Activated naive CD4-positive, alpha-beta T cell treated with anti-CD3 and anti-CD28 coated beads, Interleukin-2, amount 10 ng/mL, durations not matched to agents 7 days and 5 days (primary cell): ENCODE data around the gene DPP3.
"Not testable (repeated sequence)": the region's sequence is repeated elsewhere in the genome, so short reads cannot be mapped to it uniquely, and the experiment has no call there.

Experiments
- CTCF ChIA-PET: fragments of 350-600 bp; sonication (Branson Sonifier 250); formaldehyde crosslinking; loops from one replicate; lab custom pipeline; 2021; ENCODE audit warnings: antibody characterized with exemption; lab: Charles Lee
- DNase-seq: peaks from one replicate; pipeline ENCODE4 v3.0.0-alpha.2; 2020
- H3K27ac Mint-ChIP-seq: one replicate; pipeline ENCODE4 v1.8.0; 2021; ENCODE audit warnings: mild to moderate bottlenecking, moderate library complexity, mixed read lengths
- H3K27me3 Mint-ChIP-seq: one replicate; pipeline ENCODE4 v1.8.0; 2021; ENCODE audit warnings: mild to moderate bottlenecking, mixed read lengths
- H3K36me3 Mint-ChIP-seq: one replicate; pipeline ENCODE4 v1.8.0; 2021; ENCODE audit warnings: mixed read lengths
- H3K4me1 Mint-ChIP-seq: one replicate; pipeline ENCODE4 v1.8.0; 2021; ENCODE audit warnings: mixed read lengths
- H3K4me3 Mint-ChIP-seq: one replicate; pipeline ENCODE4 v1.8.0; 2021; ENCODE audit warnings: mild to moderate bottlenecking, moderate library complexity, mixed read lengths
- H3K9me3 Mint-ChIP-seq: one replicate; pipeline ENCODE4 v1.8.0; 2021; ENCODE audit warnings: mixed read lengths

DPP3 gene

DNA sequence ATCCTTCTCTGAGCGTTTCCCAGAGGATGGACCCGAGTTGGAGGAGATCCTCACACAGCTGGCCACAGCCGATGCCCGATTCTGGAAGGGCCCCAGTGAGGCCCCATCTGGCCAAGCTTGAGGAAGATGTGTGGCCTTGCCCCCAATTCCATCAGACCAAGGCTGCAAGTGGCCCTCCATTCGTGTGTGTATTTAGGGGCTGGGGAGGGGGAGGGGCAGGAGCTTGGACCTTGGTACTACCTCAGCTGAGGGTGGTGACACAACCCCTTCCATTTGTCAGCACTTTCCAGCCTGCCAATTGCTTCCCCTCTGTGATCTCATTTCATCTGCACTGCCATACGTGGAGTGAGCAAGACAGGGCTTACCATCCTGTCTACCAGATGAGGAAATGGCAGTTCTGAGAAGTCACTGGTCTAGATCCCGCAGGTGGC, 28.9 kb downstream of the DPP3 start:
- CTCF ChIA-PET = interaction anchor here (1.1 kb wide), 1 partner anchor 123 kb away, joined by 3 read pairs; no protein-coding TSS in a partner anchor
- Mint-ChIP-seq H3K27ac (peak overlapping the region; percentile 77), H3K4me3 (no peak overlapping the region), H3K36me3 (peaks cover 16% of the 10 kb centered on the region), H3K9me3 (no peaks in the 10 kb centered on the region), H3K27me3 (no peaks in the 10 kb centered on the region), H3K4me1 (peaks cover 25% of the 10 kb centered on the region)
- no peak for DNase-seq

DNA sequence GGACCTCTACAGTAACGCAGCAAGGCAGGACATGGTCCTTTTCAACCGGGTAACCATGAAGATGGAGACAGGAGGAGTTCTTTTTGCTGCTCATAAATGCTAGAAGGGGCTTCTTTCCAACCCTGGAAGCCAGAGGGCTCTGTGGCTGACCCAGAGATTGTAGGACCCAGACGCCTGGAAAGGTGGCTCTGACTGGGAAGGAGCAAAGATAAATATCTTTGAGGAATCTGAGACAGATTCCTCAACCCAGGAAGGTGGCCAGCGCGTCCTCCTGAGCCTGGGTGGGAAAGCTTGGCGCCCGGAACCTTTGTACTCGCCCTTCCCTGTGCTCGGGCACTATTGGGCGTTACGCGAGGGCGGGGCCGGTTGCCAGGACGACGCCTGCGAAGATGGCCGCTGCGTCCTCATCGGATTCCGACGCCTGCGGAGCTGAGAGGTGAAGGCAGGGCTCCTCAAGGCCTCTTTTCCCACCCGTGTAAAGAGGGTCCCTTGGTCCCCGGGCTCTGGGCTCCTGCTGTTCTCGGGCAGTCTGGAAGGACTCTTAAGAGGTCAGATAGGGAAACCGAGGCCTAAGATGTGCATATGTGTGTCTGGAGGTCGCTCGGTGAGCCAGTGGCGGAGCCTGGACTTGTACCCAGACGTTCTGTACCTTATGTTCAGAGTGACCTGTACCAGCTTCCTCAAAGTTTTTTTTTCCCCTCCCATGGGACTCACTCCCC, 30.2 kb downstream of the DPP3 start, which contains the start of gene BBS1:
BBS1 (plus strand) TSS at position 365 of the 719 bp plus-strand sequence; CDS start at position 390, 25 bp downstream.
- Mint-ChIP-seq H3K4me1 (peaks cover 25% of the 10 kb centered on the region), H3K4me3 (peak within 1 kb of the TSS; percentile 89), H3K27ac (peak within 1 kb of the TSS; percentile 77), H3K9me3 (no peaks in the 10 kb centered on the region), H3K36me3 (peaks cover 14% of the 10 kb centered on the region), H3K27me3 (no peaks in the 10 kb centered on the region)
- peak; percentile 88 for DNase-seq
- CTCF ChIA-PET = interaction anchor here (0.7 to 1.1 kb wide), 3 partner anchors 72 to 169 kb away, joined by 3 to 5 read pairs (median 3); partner anchors contain the start of gene MRPL11

DNA sequence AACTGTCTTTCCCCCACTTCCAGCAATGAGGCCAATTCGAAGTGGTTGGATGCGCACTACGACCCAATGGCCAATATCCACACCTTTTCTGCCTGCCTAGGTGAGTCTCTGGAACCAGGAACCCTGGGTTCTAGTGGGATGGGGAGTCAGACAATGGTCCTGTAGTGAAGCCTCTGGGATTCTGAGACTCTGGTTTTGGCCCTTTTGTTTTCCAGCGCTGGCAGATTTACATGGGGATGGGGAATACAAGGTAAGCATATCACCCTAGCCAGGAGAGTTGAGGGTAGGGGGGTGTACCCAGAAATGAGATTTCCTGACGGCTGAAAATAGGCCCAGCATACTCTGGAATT, 30.7 kb downstream of the DPP3 start:
- Mint-ChIP-seq H3K9me3 (no peaks in the 10 kb centered on the region), H3K4me1 (peaks cover 25% of the 10 kb centered on the region), H3K27ac (no peak overlapping the region), H3K4me3 (peak overlapping the region; percentile 89), H3K36me3 (peaks cover 14% of the 10 kb centered on the region), H3K27me3 (no peaks in the 10 kb centered on the region)
- CTCF ChIA-PET = interaction anchor here (1.0 to 1.1 kb wide), 2 partner anchors 72 to 168 kb away, joined by 3 to 5 read pairs; partner anchors contain the start of gene MRPL11
- no peak for DNase-seq

DNA sequence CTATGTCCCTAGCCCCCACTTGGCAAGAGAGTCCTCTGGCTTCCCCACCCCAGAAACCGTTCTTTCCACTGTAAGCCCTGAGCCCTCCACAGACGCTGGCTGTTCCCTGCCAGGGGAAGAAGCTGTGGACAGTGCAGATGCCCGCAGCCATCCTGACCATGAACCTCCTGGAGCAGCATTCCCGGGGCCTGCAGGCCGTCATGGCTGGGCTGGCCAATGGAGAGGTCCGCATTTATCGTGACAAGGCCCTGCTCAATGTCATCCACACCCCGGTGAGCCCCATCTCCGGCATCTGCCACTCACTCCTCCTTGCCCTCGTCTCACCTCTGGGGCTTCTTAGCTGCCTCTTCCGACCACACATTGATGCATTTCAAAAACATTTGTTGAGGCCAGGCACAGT, 43.4 kb downstream of the DPP3 start:
- Mint-ChIP-seq H3K36me3 (peaks cover 13% of the 10 kb centered on the region), H3K4me1 (no peaks in the 10 kb centered on the region), H3K9me3 (no peaks in the 10 kb centered on the region), H3K27ac (no peak overlapping the region), H3K27me3 (no peaks in the 10 kb centered on the region), H3K4me3 (no peak overlapping the region)
- CTCF ChIA-PET = no interaction called here
- no peak for DNase-seq

DNA sequence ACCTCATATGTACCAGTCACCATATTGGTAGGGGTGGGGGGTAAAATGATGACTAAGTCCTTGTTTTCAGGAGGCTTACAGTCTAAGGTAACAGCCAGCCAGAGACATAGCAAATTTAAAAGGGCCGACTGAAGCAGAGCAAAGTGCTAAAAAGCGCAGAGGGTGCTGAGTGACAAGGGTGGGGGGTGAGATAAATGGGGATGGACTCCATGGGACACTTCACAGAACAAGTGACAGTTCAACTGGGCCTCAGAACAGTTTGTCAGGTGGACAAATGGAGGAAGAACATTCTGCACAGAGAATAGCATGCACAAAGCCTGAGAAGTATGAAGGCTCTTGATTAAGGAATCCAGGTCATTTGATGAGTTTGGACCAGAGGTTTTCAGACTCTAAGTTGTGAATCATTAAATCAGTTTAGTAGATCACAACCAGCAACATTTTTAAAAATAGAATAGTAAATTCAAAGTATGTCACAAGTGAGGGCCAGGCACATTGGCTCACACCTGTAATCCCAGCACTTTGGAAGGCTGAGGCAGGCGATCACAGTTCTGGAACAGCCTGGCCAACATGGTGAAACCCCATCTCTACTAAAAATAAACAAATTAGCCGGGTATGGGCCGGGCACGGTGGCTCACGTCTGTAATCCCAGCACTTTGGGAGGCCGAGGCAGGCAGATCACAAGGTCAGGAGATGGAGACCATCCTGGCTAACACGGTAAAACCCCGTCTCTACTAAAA, 44.2 kb downstream of the DPP3 start:
- Mint-ChIP-seq H3K27me3 (no peaks in the 10 kb centered on the region), H3K36me3 (peaks cover 13% of the 10 kb centered on the region), H3K27ac (no peak overlapping the region), H3K4me3 (no peak overlapping the region), H3K9me3 (no peaks in the 10 kb centered on the region), H3K4me1 (no peaks in the 10 kb centered on the region)
- no peak for DNase-seq
- CTCF ChIA-PET = no interaction called here

DNA sequence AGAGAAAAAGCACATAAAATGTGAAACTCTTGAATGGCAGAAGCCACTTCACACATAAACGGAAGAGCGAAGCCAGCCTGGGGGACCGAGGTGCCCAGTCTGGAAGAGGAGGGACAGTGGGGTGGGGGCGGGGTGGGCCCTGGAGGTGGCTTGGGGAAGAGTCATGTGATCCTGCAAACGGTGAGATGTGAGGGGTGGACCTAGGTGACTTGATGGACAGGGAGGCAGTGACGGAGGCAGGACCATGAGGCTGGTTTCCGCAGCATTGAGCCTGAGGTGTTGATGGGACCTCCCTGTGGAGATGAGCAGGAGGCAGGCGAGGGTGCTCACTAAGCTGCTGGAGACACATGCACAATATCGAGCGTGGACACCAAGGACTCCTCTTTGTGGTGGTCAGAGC, 48.8 kb downstream of the DPP3 start:
- CTCF ChIA-PET = no interaction called here
- Mint-ChIP-seq H3K9me3 (no peaks in the 10 kb centered on the region), H3K36me3 (no peaks in the 10 kb centered on the region), H3K4me1 (no peaks in the 10 kb centered on the region), H3K27me3 (no peaks in the 10 kb centered on the region), H3K4me3 (no peak overlapping the region), H3K27ac (no peak overlapping the region)
- DNase-seq = no peak

DNA sequence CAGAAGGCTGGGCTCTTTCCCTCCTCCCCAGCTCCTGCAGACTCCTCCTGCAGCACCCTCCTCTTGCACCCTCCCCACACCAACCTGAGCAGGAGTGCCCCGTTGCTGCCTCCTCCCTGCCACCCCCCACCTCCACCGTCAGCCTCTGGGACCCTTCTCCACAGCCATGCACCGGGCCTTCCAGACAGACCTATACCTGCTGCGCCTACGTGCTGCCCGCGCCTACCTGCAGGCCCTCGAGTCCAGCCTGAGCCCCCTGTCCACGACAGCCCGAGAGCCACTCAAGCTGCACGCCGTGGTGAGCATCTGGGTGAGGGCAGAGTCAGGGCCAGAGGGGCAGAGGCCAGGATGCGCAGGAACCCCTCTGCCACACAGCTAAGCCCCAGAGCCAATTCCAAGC, 49.4 kb downstream of the DPP3 start:
- Mint-ChIP-seq H3K27me3 (no peaks in the 10 kb centered on the region), H3K4me1 (no peaks in the 10 kb centered on the region), H3K27ac (no peak overlapping the region), H3K4me3 (no peak overlapping the region), H3K9me3 (no peaks in the 10 kb centered on the region), H3K36me3 (no peaks in the 10 kb centered on the region)
- no peak for DNase-seq
- CTCF ChIA-PET = no interaction called here

DNA sequence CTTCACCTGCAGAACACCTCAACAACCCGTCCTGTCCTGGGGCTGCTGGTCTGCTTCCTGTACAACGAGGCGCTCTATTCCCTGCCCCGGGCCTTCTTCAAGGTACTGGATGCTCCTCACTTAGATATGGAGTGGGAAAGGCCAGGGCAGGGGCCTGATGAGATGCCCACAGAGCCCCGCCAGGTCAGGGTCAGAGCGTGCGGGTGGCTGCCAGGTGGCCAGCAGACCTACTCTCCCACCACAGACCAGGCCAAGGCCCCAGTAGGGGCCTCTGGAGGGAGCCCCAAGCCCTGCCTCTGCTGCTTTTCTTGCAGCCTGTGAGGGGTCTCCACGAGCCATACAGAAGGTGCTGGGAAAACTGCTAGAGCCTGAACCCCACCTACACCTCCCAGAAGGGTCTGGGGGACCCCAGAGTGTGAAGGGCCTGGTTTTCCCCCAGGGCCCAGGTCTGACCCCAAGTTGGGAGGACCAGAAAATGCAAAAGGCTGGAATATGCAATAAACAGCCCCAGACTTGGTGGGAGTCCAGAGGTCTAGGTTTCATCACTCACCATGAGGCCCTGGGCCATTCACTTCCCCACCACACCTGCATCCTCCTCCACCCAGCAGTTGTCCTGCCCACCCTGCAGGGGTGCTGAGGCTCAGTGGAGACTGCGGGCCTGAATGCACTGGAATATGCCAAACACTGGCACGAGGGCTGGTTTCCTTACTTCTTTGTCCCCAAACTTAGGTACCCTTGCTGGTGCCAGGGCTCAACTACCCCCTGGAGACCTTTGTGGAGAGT, 50.9 kb downstream of the DPP3 start:
- no peak overlapping the region for H3K27ac Mint-ChIP-seq
- no peaks in the 10 kb centered on the region for H3K4me1 Mint-ChIP-seq
- H3K4me3 Mint-ChIP-seq = no peak overlapping the region
- no peak for DNase-seq
- H3K9me3 Mint-ChIP-seq = no peaks in the 10 kb centered on the region
- no peaks in the 10 kb centered on the region for H3K27me3 Mint-ChIP-seq
- CTCF ChIA-PET = no interaction called here
- peaks cover 10% of the 10 kb centered on the region for H3K36me3 Mint-ChIP-seq

DNA sequence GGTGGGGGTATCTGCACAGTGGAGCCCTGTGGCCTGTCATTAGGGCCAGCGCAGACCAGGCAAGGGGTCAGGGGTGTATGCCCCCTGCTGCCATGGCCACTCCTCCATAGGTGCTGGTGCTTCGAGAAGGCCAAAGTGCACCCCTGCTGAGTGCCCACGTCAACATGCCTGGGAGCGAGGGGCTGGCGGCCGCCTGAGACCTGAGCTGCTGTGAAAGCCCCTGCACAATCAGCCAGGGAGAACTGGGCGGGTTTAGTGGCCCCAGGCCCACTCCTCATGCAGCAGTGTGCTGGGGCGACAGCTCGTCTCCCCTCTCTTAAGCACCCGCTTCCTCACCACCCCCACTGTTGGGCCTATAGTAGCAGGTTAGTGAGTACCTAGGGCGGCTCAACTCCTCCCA, 51.6 kb downstream of the DPP3 start:
- Mint-ChIP-seq H3K9me3 (no peaks in the 10 kb centered on the region), H3K4me3 (no peak overlapping the region), H3K27me3 (no peaks in the 10 kb centered on the region), H3K36me3 (peaks cover 13% of the 10 kb centered on the region), H3K27ac (no peak overlapping the region), H3K4me1 (no peaks in the 10 kb centered on the region)
- DNase-seq = no peak
- CTCF ChIA-PET = no interaction called here

DNA sequence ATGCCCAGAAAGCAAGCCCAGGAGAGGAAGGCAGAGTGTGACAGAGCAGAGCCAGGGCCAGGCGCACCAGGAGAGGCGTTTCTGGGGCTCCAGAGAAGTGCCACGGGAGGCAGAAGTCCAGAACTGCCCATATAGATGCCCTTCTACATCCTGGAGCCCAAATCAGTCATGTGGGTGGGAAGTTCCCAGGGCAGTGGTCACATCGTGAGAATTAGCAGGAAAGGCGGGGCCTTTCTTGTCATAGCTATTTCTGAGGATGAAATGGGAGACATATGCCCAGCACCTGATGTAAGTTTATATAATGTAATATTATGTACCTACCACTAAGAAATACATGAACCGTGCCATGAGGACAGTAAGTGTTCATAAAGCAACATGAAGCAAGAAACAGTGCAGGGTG, 52.5 kb downstream of the DPP3 start:
- CTCF ChIA-PET = interaction anchor here (0.6 kb wide), 1 partner anchor 49 kb away, joined by 3 read pairs; no protein-coding TSS in a partner anchor
- H3K4me1 Mint-ChIP-seq = no peaks in the 10 kb centered on the region
- H3K36me3 Mint-ChIP-seq = peaks cover 15% of the 10 kb centered on the region
- DNase-seq = no peak
- H3K27me3 Mint-ChIP-seq = no peaks in the 10 kb centered on the region
- H3K9me3 Mint-ChIP-seq = no peaks in the 10 kb centered on the region
- H3K27ac Mint-ChIP-seq = no peak overlapping the region
- no peak overlapping the region for H3K4me3 Mint-ChIP-seq

DNA sequence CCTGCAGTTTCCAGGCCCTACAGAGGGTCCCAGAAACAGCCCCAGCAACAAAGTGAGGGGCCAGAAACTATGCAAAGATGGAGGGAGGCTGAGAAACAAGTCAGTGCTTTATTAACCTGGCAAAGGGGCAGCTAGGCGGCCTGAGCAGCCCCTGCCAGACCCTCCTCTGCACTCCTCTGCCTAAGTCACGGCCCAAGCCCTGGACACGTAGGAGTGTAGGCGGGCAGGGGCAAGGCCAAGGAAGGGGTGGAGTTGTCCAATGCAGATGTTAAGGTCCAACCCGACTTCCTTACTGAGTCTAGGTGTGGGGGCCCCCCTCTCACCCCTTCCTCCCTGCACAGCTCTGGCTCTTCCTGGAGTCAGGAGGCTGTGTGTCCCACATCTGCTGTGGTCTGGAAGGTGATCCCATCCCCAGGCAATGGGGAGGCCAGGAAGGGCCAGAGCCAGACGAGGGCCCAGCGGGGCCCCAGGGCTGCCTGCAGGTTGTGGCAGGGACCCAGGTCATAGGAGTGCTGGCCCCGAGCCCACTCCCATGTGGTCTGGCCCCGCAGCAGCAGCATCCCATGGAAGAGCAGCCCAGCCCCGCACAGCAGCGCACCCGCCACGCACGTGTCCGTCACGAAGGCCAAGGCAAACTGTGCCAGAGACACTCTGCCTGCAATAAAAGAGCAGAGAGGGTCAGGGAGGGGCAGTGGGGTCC, 59.1 kb downstream of the DPP3 start:
- CTCF ChIA-PET = no interaction called here

DNA sequence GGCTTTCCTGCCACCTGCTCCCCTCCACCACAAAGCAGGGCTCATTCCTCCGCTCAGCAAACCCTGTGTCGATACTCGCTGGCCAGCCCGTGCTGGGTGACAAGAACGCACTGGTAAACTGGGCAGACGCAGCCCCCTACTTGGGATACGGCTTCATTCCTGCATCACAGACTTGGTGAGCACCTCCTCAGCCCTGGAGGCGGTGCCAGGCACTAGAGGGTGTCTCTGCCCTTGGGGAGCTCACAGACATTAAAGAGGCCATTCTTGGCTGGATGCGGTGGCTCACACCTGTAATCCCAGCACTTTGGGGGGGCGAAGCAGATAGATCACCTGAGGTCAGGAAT, 59.6 kb downstream of the DPP3 start:
- Mint-ChIP-seq H3K27ac (no peak overlapping the region), H3K9me3 (no peaks in the 10 kb centered on the region), H3K36me3 (peaks cover 40% of the 10 kb centered on the region), H3K4me1 (peaks cover 24% of the 10 kb centered on the region), H3K27me3 (no peaks in the 10 kb centered on the region), H3K4me3 (no peak overlapping the region)
- CTCF ChIA-PET = no interaction called here
- no peak for DNase-seq

More for the DNA sequence above, 59.1 kb downstream of the DPP3 start:
- H3K4me1 Mint-ChIP-seq = peaks cover 22% of the 10 kb centered on the region
- H3K4me3 Mint-ChIP-seq = no peak overlapping the region
- no peak overlapping the region for H3K27ac Mint-ChIP-seq
- H3K9me3 Mint-ChIP-seq = no peaks in the 10 kb centered on the region
- H3K27me3 Mint-ChIP-seq = no peaks in the 10 kb centered on the region
- no peak for DNase-seq
- peaks cover 41% of the 10 kb centered on the region for H3K36me3 Mint-ChIP-seq

DNA sequence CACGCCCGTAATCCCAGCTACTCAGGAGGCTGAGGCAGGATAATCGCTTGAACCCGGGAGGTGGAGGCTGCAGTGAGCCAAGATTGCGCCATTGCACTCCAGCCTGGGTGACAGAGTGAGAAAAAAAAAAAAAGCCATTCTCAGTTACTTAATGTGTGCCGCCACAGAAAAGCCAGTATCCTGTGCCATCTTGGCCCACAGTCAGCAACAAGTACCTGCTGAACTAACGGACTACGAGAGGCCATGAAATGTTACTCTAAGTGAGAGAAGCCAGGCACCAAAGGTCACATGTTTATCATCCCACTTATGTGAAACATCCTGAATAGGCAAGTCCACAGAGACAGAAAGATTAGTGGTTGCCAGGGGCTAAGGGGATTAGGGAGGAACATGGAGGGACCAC, 60.4 kb downstream of the DPP3 start:
- CTCF ChIA-PET = not testable (repeated sequence)

DNA sequence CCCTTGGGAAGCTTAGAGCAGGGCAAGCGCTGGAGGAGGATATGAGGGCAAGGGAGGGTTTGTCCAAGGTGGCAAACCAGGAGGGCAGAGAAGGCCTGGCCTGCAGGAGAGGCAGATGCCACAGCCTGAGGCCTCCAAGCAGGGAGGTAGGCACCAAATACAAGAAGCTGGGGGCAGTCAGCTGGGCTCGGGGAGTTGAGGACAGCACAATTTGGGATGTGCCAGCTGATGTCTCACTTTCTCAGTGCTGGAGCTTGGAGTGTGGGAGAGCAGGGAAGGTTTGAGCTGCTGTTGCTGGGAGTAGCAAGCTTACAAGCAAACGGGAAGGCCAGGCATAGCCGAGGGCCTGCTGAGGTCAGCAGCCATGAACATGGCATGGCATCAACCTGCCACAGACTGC, 61.7 kb downstream of the DPP3 start:
- H3K4me3 Mint-ChIP-seq = no peak overlapping the region

More for the DNA sequence above, 60.4 kb downstream of the DPP3 start:
- peaks cover 35% of the 10 kb centered on the region for H3K36me3 Mint-ChIP-seq
- not testable (repeated sequence) for H3K9me3 Mint-ChIP-seq, H3K27me3 Mint-ChIP-seq, H3K27ac Mint-ChIP-seq, DNase-seq, H3K4me3 Mint-ChIP-seq
- H3K4me1 Mint-ChIP-seq = peaks cover 28% of the 10 kb centered on the region

More for the DNA sequence above, 61.7 kb downstream of the DPP3 start:
- Mint-ChIP-seq H3K36me3 (peaks cover 28% of the 10 kb centered on the region), H3K27ac (no peak overlapping the region), H3K9me3 (no peaks in the 10 kb centered on the region), H3K4me1 (peaks cover 34% of the 10 kb centered on the region), H3K27me3 (peaks cover 4% of the 10 kb centered on the region)
- CTCF ChIA-PET = interaction anchor here (0.6 kb wide), 1 partner anchor 399 kb away, joined by 3 read pairs; no protein-coding TSS in a partner anchor
- no peak for DNase-seq
